Stomach (tissue), 4 donors: Measurements from ENCODE around the gene USP8.

Experiments used
- EP300 ChIP-seq: sonication (generic); formaldehyde crosslinking; IDR thresholded peaks from one replicate; pipeline ENCODE4 v1.6.1; 2017; ENCODE audit warnings: antibody characterized with exemption
- POLR2A ChIP-seq, 4 donors: fragments of 450-650 bp; IDR thresholded peaks; one replicate each; pipeline ENCODE4 v1.6.1; 2016; ENCODE audit warnings: antibody characterized with exemption in 4 of 4, control low read depth in 2 of 4, mild to moderate bottlenecking in 1 of 4, moderate library complexity in 1 of 4
- POLR2AphosphoS5 ChIP-seq, 3 donors: sonication (generic); formaldehyde crosslinking; IDR thresholded peaks; one replicate each; pipeline ENCODE4 v1.6.1; 2016; ENCODE audit warnings: antibody characterized with exemption in 3 of 3
- TF ChIP-seq, protein P1 (sequence below), 7 experiments: fragments of 450-650 bp in 4 of 7; fragments of 200-600 bp in 3 of 7; sonication (generic) in 3 of 7; IDR thresholded peaks; one replicate each; pipeline ENCODE4 v1.5.1; 2016 to 2019; ENCODE audit warnings: antibody characterized with exemption in 7 of 7, control low read depth in 2 of 7, mild to moderate bottlenecking in 1 of 7

DNA sequence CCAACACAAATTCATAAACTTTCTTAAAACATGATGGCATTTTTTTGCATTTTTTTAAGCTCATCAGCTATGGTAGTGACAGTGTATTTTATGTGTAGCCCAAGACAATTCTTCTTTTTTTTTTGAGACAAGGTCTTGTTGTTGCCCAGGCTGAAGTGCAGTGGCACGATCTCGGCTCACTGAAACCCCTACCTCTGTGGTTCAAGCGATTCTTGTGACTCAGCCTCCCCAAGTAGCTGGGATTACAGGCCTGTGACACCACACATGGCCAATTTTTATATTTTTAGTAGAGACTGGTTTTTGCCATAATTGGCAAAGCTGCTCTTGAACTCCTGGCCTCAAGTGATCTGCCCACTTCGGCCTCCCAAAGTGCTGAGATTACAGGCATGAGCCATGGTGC, 139.6 kb downstream of the USP8 start:
- TF ChIP-seq, protein P1, sequence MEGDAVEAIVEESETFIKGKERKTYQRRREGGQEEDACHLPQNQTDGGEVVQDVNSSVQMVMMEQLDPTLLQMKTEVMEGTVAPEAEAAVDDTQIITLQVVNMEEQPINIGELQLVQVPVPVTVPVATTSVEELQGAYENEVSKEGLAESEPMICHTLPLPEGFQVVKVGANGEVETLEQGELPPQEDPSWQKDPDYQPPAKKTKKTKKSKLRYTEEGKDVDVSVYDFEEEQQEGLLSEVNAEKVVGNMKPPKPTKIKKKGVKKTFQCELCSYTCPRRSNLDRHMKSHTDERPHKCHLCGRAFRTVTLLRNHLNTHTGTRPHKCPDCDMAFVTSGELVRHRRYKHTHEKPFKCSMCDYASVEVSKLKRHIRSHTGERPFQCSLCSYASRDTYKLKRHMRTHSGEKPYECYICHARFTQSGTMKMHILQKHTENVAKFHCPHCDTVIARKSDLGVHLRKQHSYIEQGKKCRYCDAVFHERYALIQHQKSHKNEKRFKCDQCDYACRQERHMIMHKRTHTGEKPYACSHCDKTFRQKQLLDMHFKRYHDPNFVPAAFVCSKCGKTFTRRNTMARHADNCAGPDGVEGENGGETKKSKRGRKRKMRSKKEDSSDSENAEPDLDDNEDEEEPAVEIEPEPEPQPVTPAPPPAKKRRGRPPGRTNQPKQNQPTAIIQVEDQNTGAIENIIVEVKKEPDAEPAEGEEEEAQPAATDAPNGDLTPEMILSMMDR (IDR thresholded peaks at IDR 0.05): no peak
- no peak for TF ChIP-seq POLR2AphosphoS5 (IDR thresholded peaks at IDR 0.05)
- no peak for TF ChIP-seq POLR2A (IDR thresholded peaks at IDR 0.05)
- no peak for TF ChIP-seq EP300
